ENCODE results near the gene FAM107A.

GRCh38 chr3:58594117-58594516, 16.9 kb upstream of the FAM107A start:
- TF ChIP-seq POLR2A (IDR thresholded peaks at IDR 0.05) (no peak), CTCF (IDR thresholded peaks at IDR 0.05) (no peak)
